ENCODE data around the gene HSPB6. TPM values are rescaled to one million over a fixed set of nuclear protein-coding genes. Genes with fewer than 3 reads are reported as not detected.
A peak's percentile ranks its signal among the peaks of the same experiment; 100 is the strongest.

The HSPB6 gene
- total RNA-seq, 1 experiment from 2014 or later, result 0.47 TPM

GRCh38 chr19:35767288-35768081, 10.7 kb upstream of the HSPB6 start:
- DNase-seq (ENCODE audit: low read depth), result no peak

- DNase-seq (ENCODE audit: low read depth), result no peak
These were observed 9.8 kb upstream of the HSPB6 start for GRCh38 chr19:35766571-35767104.

- DNase-seq (ENCODE audit: low read depth), result no peak
These were observed 7.8 kb upstream of the HSPB6 start for GRCh38 chr19:35764432-35765315.

- DNase-seq (ENCODE audit: low read depth), result peak; percentile 79
These were observed 4.0 kb upstream of the HSPB6 start for GRCh38 chr19:35760711-35761349.

- no peak for DNase-seq (ENCODE audit: low read depth)
These were observed 2.9 kb upstream of the HSPB6 start for GRCh38 chr19:35759697-35760096.

GRCh38 chr19:35757749-35758608, 1.1 kb upstream of the HSPB6 start, which contains the start of gene PROSER3:
Gene PROSER3 (plus strand): TSS chr19:35758176. CDS start chr19:35758216, 40 bp downstream.
- DNase-seq (ENCODE audit: low read depth), result peak; percentile 99

GRCh38 chr19:35757231-35757748, 461 bp upstream of the HSPB6 start:
- peak; percentile 83 for DNase-seq (ENCODE audit: low read depth)

- no peak for DNase-seq (ENCODE audit: low read depth)
These were observed 1.1 kb downstream of the HSPB6 start for GRCh38 chr19:35755550-35756376.

- no peak for DNase-seq (ENCODE audit: low read depth)
These were observed 1.7 kb downstream of the HSPB6 start for GRCh38 chr19:35755131-35755549.

GRCh38 chr19:35754370-35755130, 2.3 kb downstream of the HSPB6 start:
- no peak for DNase-seq (ENCODE audit: low read depth)

GRCh38 chr19:35753634-35754369, 3.0 kb downstream of the HSPB6 start:
- DNase-seq (ENCODE audit: low read depth), result no peak

GRCh38 chr19:35752746-35753350, 4.0 kb downstream of the HSPB6 start:
- no peak for DNase-seq (ENCODE audit: low read depth)

GRCh38 chr19:35751839-35752745, 4.7 kb downstream of the HSPB6 start:
- DNase-seq (ENCODE audit: low read depth), result no peak

GRCh38 chr19:35750167-35750566, 6.7 kb downstream of the HSPB6 start:
- no peak for DNase-seq (ENCODE audit: low read depth)

GRCh38 chr19:35748106-35749020, 8.5 kb downstream of the HSPB6 start, which contains the start of gene LIN37:
Gene LIN37 (plus strand): TSS chr19:35748576. CDS start chr19:35748725, 149 bp downstream.
- peak; percentile 99 for DNase-seq (ENCODE audit: low read depth)

GRCh38 chr19:35746531-35746930, 10.3 kb downstream of the HSPB6 start:
- no peak for DNase-seq (ENCODE audit: low read depth)
